Hepatocyte (in vitro differentiated cells): ENCODE data around the gene OR1F1. TPM values are rescaled to one million over a fixed set of nuclear protein-coding genes. Genes with fewer than 3 reads are reported as not detected.

ENCODE experiments used
- DNase-seq: peaks from one replicate; pipeline ENCODE4 v3.0.0-alpha.2; 2016; ENCODE audit warnings: low spot score
- H2AFZ ChIP-seq: fragments of 200-600 bp; sonication (generic); 2 replicates; pipeline ENCODE4 v1.6.0; 2016; ENCODE audit warnings: antibody characterized with exemption, mild to moderate bottlenecking
- H3K27ac ChIP-seq: fragments of 200-600 bp; sonication (generic); 2 replicates; pipeline ENCODE4 v1.5.1; 2016; ENCODE audit warnings: mild to moderate bottlenecking
- H3K27me3 ChIP-seq: fragments of 200-600 bp; sonication (generic); 2 replicates; pipeline ENCODE4 v1.6.1; 2016
- H3K36me3 ChIP-seq: fragments of 200-600 bp; sonication (generic); replicated peaks from 2 replicates; pipeline ENCODE4 v1.5.1; 2016; ENCODE audit warnings: low read depth; ENCODE audit not compliant: insufficient read depth
- H3K4me1 ChIP-seq: fragments of 200-600 bp; sonication (generic); 2 replicates; pipeline ENCODE4 v1.5.1; 2016; ENCODE audit warnings: mild to moderate bottlenecking, moderate library complexity; ENCODE audit not compliant: insufficient read depth
- H3K4me2 ChIP-seq: fragments of 200-600 bp; sonication (generic); 2 replicates; pipeline ENCODE4 v1.6.0; 2016
- H3K4me3 ChIP-seq: fragments of 200-600 bp; sonication (generic); 2 replicates; pipeline ENCODE4 v1.5.1; 2016; ENCODE audit warnings: mild to moderate bottlenecking
- H3K79me2 ChIP-seq: fragments of 200-600 bp; sonication (generic); 2 replicates; pipeline ENCODE4 v1.6.0; 2017; ENCODE audit warnings: mild to moderate bottlenecking
- H3K9me2 ChIP-seq: fragments of 200-600 bp; sonication (generic); replicated peaks from 2 replicates; pipeline ENCODE4 v1.6.0; 2017; ENCODE audit warnings: mild to moderate bottlenecking; ENCODE audit not compliant: insufficient read depth
- H3K9me3 ChIP-seq: fragments of 200-600 bp; sonication (generic); 2 replicates; pipeline ENCODE4 v1.5.1; 2016; ENCODE audit warnings: low read depth, mild to moderate bottlenecking
- H4K20me1 ChIP-seq: fragments of 200-600 bp; sonication (generic); 2 replicates; pipeline ENCODE4 v1.6.0; 2016; ENCODE audit warnings: mild to moderate bottlenecking; ENCODE audit not compliant: insufficient read depth, poor library complexity, severe bottlenecking
- CTCF ChIP-seq: fragments of 200-600 bp; sonication (generic); IDR thresholded peaks from 2 replicates; pipeline ENCODE4 v1.5.1; 2016; ENCODE audit warnings: antibody characterized with exemption, mild to moderate bottlenecking; ENCODE audit not compliant: poor library complexity
- EZH2 ChIP-seq: fragments of 200-600 bp; sonication (generic); IDR thresholded peaks from 2 replicates; pipeline ENCODE4 v1.6.1; 2016; ENCODE audit warnings: antibody characterized with exemption, mild to moderate bottlenecking, borderline replicate concordance
- EZH2phosphoT487 ChIP-seq: fragments of 200-600 bp; sonication (generic); IDR thresholded peaks from one replicate; pipeline ENCODE4 v1.6.1; 2018; ENCODE audit warnings: antibody characterized with exemption, mild to moderate bottlenecking, low read depth, moderate library complexity; ENCODE audit not compliant: unreplicated experiment, severe bottlenecking
- WGBS: methylation state at CpG from one replicate; pipeline ENCODE4 v1.1.6; 2016; ENCODE audit warnings: low lambda C conversion rate; ENCODE audit errors: missing lambda C conversion rate; 5-methylcytosine and 5-hydroxymethylcytosine counted together
- polyA plus RNA-seq: library from polyadenylated mRNA; unstranded; fragments of >200 nt; fragmentation: Nextera tagmentation; extraction: Ambion mirVana; gene quantifications from 2 replicates; pipeline ENCODE4 v1.2.1, GENCODE V29; 2016
- total RNA-seq: library from RNA; depleted of rRNA; stranded (reverse); fragments of >200 nt; gene quantifications from 2 replicates; pipeline ENCODE4 v1.2.3, GENCODE V29; 2014

The OR1F1 gene
- total and polyA plus RNA-seq, 2 experiments from 2014 or later: not detected

- Histone ChIP-seq H3K9me2 (no peaks in the 10 kb centered on the region), H3K27me3 (no peaks in the 10 kb centered on the region), H3K9me3 (no peaks in the 10 kb centered on the region), H3K27ac (no peak overlapping the region), H3K4me1 (peaks cover 4% of the 10 kb centered on the region), H3K36me3 (no peaks in the 10 kb centered on the region), H4K20me1 (no peaks in the 10 kb centered on the region), H3K4me2 (peak overlapping the region; percentile 87), H3K4me3 (peak overlapping the region; percentile 61), H3K79me2 (no peaks in the 10 kb centered on the region), H2AFZ (peak overlapping the region; percentile 22)
- no peak for TF ChIP-seq EZH2
- TF ChIP-seq CTCF: no peak
- TF ChIP-seq EZH2phosphoT487: no peak
- no peak for DNase-seq
- 9% methylated on average over 15 of the region's 15 CpGs for WGBS
Observed at GRCh38 chr16:3152027-3152276, 36.1 kb upstream of the OR1F1 start.

DNA sequence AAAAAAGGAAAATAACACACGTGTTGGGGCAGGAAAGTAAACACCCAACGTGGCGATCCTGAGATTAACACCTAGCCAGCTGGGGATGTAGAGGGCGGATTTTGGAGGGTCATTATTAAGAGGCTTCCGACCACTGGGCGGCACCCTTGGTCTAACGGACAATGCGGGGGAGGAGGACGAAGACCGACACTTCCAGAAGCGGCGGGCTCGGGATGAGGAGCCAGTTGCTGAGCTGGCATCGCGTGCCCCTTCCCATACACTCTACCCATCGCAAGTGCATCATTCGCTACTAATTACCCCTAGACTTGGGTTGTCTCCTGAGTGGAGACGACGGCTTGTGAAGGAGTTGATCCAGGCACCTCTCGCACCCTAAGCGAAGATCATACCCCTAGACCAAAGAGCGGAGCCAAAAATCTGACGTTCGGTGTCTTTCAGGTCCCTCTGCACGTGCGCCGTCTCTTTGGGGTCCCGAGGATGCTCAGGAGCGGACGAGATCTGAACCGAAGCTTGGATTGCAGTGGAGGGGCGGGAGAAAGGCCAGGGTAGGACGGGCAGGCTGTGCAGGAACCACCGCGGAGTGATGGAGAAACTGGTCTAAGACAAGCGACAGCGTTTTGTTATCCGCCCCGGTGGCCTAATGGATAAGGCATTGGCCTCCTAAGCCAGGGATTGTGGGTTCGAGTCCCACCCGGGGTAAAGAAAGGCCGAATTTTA lies 35.6 kb upstream of the OR1F1 start:
- no peak for TF ChIP-seq EZH2phosphoT487
- TF ChIP-seq CTCF: peak; percentile 46
- Histone ChIP-seq H3K27ac (peak overlapping the region; percentile 38), H3K4me2 (peak overlapping the region; percentile 87), H3K27me3 (no peaks in the 10 kb centered on the region), H4K20me1 (no peaks in the 10 kb centered on the region), H3K9me3 (no peaks in the 10 kb centered on the region), H2AFZ (peak overlapping the region; percentile 22), H3K9me2 (no peaks in the 10 kb centered on the region), H3K79me2 (no peaks in the 10 kb centered on the region), H3K4me1 (peaks cover 4% of the 10 kb centered on the region), H3K4me3 (peak overlapping the region; percentile 61), H3K36me3 (no peaks in the 10 kb centered on the region)
- peak; percentile 91 for DNase-seq
- WGBS: 2% methylated on average over 42 of the region's 42 CpGs

DNA sequence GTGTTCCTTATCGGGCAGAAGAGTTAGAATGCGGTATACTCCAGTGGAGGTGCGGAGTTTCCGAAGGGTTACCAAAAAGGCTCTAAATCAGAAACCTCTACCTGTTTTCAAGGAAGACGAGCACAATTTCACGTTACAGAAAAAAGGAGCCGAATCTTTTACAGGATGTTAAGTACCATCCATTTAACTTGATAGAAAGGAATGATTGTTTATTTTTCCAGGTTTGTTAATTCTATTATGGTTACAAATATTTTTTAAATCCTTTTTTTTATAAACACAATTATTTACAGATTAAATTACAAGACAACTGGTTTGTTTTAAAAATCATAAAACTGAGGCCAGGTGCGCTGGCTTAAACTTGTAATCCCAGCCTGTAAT lies 35.0 kb upstream of the OR1F1 start:
- Histone ChIP-seq H3K9me2 (no peaks in the 10 kb centered on the region), H3K27me3 (no peaks in the 10 kb centered on the region), H3K9me3 (no peaks in the 10 kb centered on the region), H3K4me3 (no peak overlapping the region), H3K27ac (no peak overlapping the region), H4K20me1 (no peaks in the 10 kb centered on the region), H3K79me2 (no peaks in the 10 kb centered on the region), H3K4me2 (peak overlapping the region; percentile 87), H3K4me1 (peaks cover 4% of the 10 kb centered on the region), H2AFZ (no peak overlapping the region), H3K36me3 (no peaks in the 10 kb centered on the region)
- WGBS: 19% methylated on average over 8 of the region's 8 CpGs
- TF ChIP-seq EZH2phosphoT487 (no peak), CTCF (no peak), EZH2 (no peak)
- no peak for DNase-seq
